ENCODE results near the gene DIAPH1.

GRCh38 chr5:141525653-141526052 lies 93.1 kb downstream of the DIAPH1 start:
- TF ChIP-seq CTCF (conservative IDR thresholded peaks at IDR 0.05) (no peak), ZFX (IDR thresholded peaks at IDR 0.05) (no peak)

Measured in C4-2B (cell line).